Measurements from ENCODE around the gene ORMDL3. TPM values are rescaled to one million over a fixed set of nuclear protein-coding genes. Genes with fewer than 3 reads are reported as not detected.

ORMDL3 gene
- total and polyA plus RNA-seq, 2 experiments from 2014 or later: 56.4 to 73.3 TPM

DNA sequence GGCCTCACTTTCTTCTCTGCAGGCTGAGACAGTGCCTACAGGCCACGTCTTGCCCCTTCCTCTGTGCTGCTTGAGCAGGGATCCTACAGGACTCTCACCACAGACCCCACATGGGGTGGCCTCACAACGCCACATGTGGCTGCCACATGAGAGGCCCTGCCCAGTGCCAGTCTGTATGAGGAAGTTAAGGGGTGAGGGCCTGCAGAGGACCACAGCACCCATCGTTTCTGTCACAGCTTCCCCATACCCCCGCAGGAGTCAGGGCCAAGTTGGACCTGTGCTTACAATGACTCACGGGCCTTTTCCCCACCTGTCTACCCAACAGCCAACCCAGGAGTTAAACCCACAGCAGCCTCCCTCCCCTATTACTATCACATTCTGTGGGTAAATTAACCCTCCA, 6.1 kb downstream of the ORMDL3 start:
- Histone ChIP-seq H3K9me2 (replicated peaks; ENCODE audit: insufficient read depth) (no peaks in the 10 kb centered on the region), H3K4me3 (no peak overlapping the region), H4K20me1 (ENCODE audit: insufficient read depth, poor library complexity, severe bottlenecking) (peaks cover 20% of the 10 kb centered on the region), H3K9me3 (ENCODE audit: low read depth) (no peaks in the 10 kb centered on the region), H3K27ac (peak overlapping the region; percentile 70), H3K79me2 (peaks cover 32% of the 10 kb centered on the region), H3K4me2 (no peak overlapping the region), H2AFZ (no peak overlapping the region), H3K36me3 (replicated peaks; ENCODE audit: insufficient read depth, low read depth) (no peaks in the 10 kb centered on the region), H3K27me3 (no peaks in the 10 kb centered on the region), H3K4me1 (ENCODE audit: insufficient read depth) (peaks cover 9% of the 10 kb centered on the region)
- 90% methylated on average over 5 of the region's 5 CpGs for WGBS (ENCODE audit: low lambda C conversion rate, missing lambda C conversion rate)
- DNase-seq (ENCODE audit: low spot score): no peak
- TF ChIP-seq EZH2 (IDR thresholded peaks at IDR 0.05; ENCODE audit: borderline replicate concordance): no peak
- no peak for TF ChIP-seq EZH2phosphoT487 (IDR thresholded peaks at IDR 0.05; ENCODE audit: low read depth, severe bottlenecking, unreplicated experiment)
- TF ChIP-seq, protein P1, sequence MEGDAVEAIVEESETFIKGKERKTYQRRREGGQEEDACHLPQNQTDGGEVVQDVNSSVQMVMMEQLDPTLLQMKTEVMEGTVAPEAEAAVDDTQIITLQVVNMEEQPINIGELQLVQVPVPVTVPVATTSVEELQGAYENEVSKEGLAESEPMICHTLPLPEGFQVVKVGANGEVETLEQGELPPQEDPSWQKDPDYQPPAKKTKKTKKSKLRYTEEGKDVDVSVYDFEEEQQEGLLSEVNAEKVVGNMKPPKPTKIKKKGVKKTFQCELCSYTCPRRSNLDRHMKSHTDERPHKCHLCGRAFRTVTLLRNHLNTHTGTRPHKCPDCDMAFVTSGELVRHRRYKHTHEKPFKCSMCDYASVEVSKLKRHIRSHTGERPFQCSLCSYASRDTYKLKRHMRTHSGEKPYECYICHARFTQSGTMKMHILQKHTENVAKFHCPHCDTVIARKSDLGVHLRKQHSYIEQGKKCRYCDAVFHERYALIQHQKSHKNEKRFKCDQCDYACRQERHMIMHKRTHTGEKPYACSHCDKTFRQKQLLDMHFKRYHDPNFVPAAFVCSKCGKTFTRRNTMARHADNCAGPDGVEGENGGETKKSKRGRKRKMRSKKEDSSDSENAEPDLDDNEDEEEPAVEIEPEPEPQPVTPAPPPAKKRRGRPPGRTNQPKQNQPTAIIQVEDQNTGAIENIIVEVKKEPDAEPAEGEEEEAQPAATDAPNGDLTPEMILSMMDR (IDR thresholded peaks at IDR 0.05; ENCODE audit: poor library complexity): no peak

GRCh38 chr17:39920218-39921210, 6.9 kb downstream of the ORMDL3 start:
- WGBS (ENCODE audit: low lambda C conversion rate, missing lambda C conversion rate): 84% methylated on average over 19 of the region's 19 CpGs
- no peaks in the 10 kb centered on the region for H3K27me3 ChIP-seq
- H3K9me2 ChIP-seq (replicated peaks; ENCODE audit: insufficient read depth): no peaks in the 10 kb centered on the region
- no peak overlapping the region for H2AFZ ChIP-seq
- TF ChIP-seq EZH2 (IDR thresholded peaks at IDR 0.05; ENCODE audit: borderline replicate concordance) (no peak), EZH2phosphoT487 (IDR thresholded peaks at IDR 0.05; ENCODE audit: low read depth, severe bottlenecking, unreplicated experiment) (no peak)
- TF ChIP-seq, protein P1 (IDR thresholded peaks at IDR 0.05; ENCODE audit: poor library complexity): no peak
- H3K4me3 ChIP-seq: no peak overlapping the region
- H3K4me1 ChIP-seq (ENCODE audit: insufficient read depth): peaks cover under 1% of the 10 kb centered on the region
- no peaks in the 10 kb centered on the region for H3K36me3 ChIP-seq (replicated peaks; ENCODE audit: insufficient read depth, low read depth)
- no peaks in the 10 kb centered on the region for H3K9me3 ChIP-seq (ENCODE audit: low read depth)
- peak; percentile 34 for DNase-seq (ENCODE audit: low spot score)
- peaks cover 12% of the 10 kb centered on the region for H4K20me1 ChIP-seq (ENCODE audit: insufficient read depth, poor library complexity, severe bottlenecking)
- no peak overlapping the region for H3K4me2 ChIP-seq
- H3K79me2 ChIP-seq: peaks cover 24% of the 10 kb centered on the region
- peak overlapping the region; percentile 70 for H3K27ac ChIP-seq

DNA sequence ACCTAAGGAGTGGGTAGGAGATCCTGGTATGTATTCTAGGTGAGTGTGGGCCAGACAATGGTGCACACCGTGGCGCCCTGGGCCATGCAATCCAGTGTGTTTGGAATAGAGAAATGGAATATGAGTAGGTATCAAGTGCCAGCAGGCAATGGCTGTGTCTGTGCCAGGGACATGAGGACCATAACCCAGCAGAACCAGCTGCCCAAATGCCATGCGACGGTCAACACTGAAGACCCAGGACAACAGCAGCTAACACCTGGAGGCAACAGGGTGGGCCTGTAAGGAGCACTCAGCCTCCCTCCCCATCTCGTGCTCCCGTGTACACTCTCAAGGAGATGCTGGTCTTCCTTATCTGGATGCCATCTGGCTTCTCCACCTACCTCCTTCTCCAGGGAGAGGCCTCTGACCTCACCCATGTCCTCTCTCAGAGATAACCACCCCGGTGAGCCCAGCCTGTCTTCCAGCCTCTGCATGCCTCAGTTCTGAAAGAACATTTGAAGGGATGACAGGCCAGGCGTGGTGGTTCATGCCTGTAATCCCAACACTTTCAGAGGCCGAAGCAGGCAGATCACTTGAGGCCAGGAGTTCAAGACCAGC, 8.2 kb downstream of the ORMDL3 start:
- WGBS (ENCODE audit: low lambda C conversion rate, missing lambda C conversion rate): 98% methylated on average over 9 of the region's 9 CpGs
- TF ChIP-seq, protein P1 (IDR thresholded peaks at IDR 0.05; ENCODE audit: poor library complexity): no peak
- TF ChIP-seq EZH2phosphoT487 (IDR thresholded peaks at IDR 0.05; ENCODE audit: low read depth, severe bottlenecking, unreplicated experiment) (no peak), EZH2 (IDR thresholded peaks at IDR 0.05; ENCODE audit: borderline replicate concordance) (no peak)
- Histone ChIP-seq H2AFZ (no peak overlapping the region), H3K4me1 (ENCODE audit: insufficient read depth) (no peaks in the 10 kb centered on the region), H4K20me1 (ENCODE audit: insufficient read depth, poor library complexity, severe bottlenecking) (peaks cover 4% of the 10 kb centered on the region), H3K79me2 (peaks cover 11% of the 10 kb centered on the region), H3K27ac (no peak overlapping the region), H3K4me3 (no peak overlapping the region), H3K36me3 (replicated peaks; ENCODE audit: insufficient read depth, low read depth) (no peaks in the 10 kb centered on the region), H3K4me2 (no peak overlapping the region), H3K9me2 (replicated peaks; ENCODE audit: insufficient read depth) (no peaks in the 10 kb centered on the region), H3K27me3 (no peaks in the 10 kb centered on the region), H3K9me3 (ENCODE audit: low read depth) (no peaks in the 10 kb centered on the region)
- DNase-seq (ENCODE audit: low spot score): no peak

Measured in hepatocyte (in vitro differentiated cells).